GM19395 (cell line): Measurements from ENCODE around the gene OR6C75.
"Not testable (repeated sequence)": the region's sequence is repeated elsewhere in the genome, so short reads cannot be mapped to it uniquely, and the experiment has no call there.

Experiments
- ATAC-seq: cut with Tn5 transposase; IDR thresholded peaks from one replicate; pipeline ENCODE4 v1.9.1; 2021; ENCODE audit warnings: mild to moderate bottlenecking, moderate library complexity; ENCODE audit not compliant: unreplicated experiment

Gene OR6C75

GRCh38 chr12:55362675-55363074 lies at the start of gene OR6C75:
TSS of gene OR6C75 (plus strand) at chr12:55362975. CDS start at chr12:55365111, 2,136 bp downstream.
- ATAC-seq = no peak

DNA sequence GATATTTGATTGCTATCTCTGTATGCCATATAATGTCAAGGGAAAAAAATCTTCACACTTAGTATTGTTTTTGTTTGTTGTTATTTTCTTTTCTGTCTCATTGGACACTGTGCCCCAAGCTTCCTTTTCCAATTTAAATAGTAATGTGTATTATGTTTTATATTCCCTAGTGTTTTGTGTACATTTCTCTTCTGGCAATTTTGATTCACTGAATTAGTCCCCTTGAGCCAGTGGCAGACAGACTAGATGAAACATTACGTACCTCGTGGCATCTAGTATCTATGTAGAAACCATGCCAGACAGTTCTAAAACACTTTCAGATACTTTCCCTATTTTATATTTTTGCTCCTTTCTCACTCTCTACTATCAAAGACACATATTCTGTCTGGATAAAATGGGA lies 48.7 kb upstream of the OR6C75 start, which contains the start of gene OR6C1:
Gene OR6C1, plus strand, starts transcription at position 301 of the 400 bp plus-strand sequence. CDS start 6,257 bp downstream, outside the sequence.
- ATAC-seq = no peak

GRCh38 chr12:55320201-55320600 lies 42.6 kb upstream of the OR6C75 start:
- no peak for ATAC-seq

- ATAC-seq = not testable (repeated sequence)
These were observed 37.0 kb upstream of the OR6C75 start for GRCh38 chr12:55325801-55326200.

GRCh38 chr12:55330446-55330845 lies 32.3 kb upstream of the OR6C75 start, which contains the start of gene OR6C3:
TSS of gene OR6C3 (plus strand) at chr12:55330746. CDS start at chr12:55331701, 955 bp downstream.
- no peak for ATAC-seq

GRCh38 chr12:55336002-55336401 lies 26.8 kb upstream of the OR6C75 start:
- ATAC-seq = no peak

DNA sequence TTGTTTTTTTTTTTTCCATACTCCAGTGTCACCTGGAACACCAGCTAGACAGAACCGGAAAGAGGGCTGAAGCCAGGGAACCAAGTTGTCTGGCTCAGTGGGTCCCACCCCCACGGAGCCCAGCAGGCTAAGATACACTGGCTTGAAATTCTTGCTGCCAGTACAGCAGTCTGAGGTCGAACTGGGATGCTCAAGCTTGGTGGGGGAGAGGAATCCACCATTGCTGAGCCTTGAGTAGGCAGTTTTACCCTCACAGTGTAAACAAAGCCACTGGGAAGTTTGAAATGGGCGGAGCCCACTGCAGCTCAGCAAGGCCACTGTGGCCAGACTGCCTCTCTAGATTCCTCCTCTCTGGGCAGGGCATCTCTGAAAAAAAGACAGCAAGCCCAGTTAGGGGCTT lies 7.4 kb upstream of the OR6C75 start:
- ATAC-seq = not testable (repeated sequence)

DNA sequence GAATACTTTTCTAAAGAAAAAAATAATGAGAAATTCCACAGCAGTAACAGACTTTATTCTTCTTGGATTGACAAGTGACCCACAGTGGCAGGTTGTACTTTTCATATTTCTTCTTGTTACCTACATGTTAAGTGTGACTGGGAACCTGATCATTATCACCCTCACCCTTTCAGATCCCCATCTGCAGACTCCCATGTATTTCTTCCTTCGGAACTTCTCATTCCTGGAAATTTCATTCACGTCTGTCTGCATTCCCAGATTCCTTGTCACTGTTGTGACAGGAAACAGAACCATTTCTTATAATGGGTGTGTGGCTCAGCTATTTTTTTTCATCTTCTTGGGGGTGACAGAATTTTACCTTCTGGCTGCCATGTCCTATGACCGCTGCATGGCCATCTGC lies 2.3 kb downstream of the OR6C75 start:
- no peak for ATAC-seq

DNA sequence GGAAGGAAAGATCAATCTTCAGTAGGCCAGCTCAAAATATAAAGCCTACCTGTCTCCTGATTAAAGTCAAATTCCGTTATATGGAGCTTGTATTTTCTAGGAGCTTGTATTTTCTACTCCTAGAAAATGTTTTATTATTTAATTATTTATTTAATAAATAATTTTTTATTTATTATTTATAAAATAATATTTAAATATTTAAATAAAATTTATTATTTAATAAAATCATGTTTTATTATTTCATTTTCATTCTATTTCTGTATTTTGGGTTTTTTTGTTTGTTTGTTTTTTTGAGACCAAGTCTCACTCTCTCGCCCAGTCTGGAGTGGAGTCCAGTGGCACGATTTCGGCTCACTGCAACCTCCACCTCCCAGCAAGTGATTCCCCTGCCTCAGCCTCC lies 9.7 kb downstream of the OR6C75 start:
- no peak for ATAC-seq

GRCh38 chr12:55385891-55386290 lies 23.1 kb downstream of the OR6C75 start:
- no peak for ATAC-seq

GRCh38 chr12:55392032-55392795 lies 29.4 kb downstream of the OR6C75 start:
- ATAC-seq = no peak

DNA sequence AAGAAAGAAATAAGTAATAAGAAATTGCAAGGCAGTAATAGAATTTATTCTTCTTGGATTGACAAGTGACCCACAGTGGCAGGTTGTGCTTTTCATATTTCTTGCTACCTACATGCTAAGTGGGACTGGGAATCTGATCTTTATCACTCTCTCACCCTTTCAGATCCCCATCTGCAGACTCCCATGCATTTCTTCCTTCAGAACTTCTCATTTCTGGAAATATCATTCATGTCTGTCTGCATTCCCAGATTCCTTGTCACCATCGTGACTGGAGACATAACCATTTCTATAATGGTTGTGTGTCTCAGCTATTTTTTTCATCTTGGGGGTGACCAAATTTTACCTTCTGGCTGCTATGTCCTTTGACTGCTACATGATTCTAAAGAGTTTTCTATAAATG lies 33.6 kb downstream of the OR6C75 start:
- no peak for ATAC-seq

GRCh38 chr12:55400229-55400628 lies 37.5 kb downstream of the OR6C75 start, which contains the start of gene OR6C65:
TSS of gene OR6C65 (plus strand) at chr12:55400529. CDS start at chr12:55400529, 0 bp downstream.
- ATAC-seq = no peak

- ATAC-seq = no peak
These were observed 45.1 kb downstream of the OR6C75 start for GRCh38 chr12:55407866-55408265.

GRCh38 chr12:55409133-55409532 lies 46.4 kb downstream of the OR6C75 start:
- not testable (repeated sequence) for ATAC-seq

GRCh38 chr12:55412138-55412537 lies 49.4 kb downstream of the OR6C75 start:
- not testable (repeated sequence) for ATAC-seq

DNA sequence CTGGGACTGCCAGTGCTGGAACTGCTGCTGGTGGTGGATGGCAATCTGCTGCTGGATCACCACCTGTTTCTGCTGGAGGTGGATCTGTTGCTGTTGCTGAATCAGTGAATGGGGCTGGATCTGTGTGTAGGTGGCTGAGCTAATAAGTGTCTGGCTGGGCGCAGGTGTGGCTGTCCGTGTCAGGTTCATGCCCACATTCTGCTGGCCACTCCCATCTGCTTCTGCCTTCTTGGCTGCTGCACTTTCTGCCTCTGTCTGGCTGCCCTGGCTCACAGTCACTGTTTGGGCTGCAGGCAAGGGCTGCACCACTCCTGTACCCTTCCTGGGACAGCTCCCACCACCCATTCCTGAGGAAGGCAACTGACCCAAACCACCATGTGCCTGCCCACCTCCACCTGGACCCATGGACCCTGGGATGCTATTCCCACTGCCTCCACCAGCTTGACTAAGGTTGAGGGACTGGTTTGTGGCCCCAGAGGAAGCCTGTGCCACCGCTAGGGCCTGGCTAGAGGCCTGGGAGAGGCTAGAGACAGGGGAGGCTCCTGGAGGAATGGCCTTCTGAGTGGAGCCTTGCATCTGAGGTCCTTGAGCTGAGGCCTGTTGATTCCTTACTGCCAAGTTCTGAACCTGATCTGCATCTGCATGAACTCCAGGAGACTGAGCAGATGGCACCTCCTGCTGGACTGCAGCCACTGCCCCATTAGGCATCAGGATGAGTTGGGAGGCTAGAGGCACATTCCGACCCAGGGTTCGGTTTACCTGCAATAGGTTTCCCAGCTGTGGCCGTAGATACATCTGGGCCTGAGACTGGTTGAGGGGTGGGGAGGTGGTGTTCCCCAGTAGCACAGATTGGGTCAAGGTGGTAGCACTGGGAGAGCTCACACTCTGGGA lies 51.0 kb downstream of the OR6C75 start:
- ATAC-seq = not testable (repeated sequence)

GRCh38 chr12:55414396-55414823 lies 51.6 kb downstream of the OR6C75 start:
- ATAC-seq = not testable (repeated sequence)

GRCh38 chr12:55414889-55415288 lies 52.1 kb downstream of the OR6C75 start:
- ATAC-seq = not testable (repeated sequence)

DNA sequence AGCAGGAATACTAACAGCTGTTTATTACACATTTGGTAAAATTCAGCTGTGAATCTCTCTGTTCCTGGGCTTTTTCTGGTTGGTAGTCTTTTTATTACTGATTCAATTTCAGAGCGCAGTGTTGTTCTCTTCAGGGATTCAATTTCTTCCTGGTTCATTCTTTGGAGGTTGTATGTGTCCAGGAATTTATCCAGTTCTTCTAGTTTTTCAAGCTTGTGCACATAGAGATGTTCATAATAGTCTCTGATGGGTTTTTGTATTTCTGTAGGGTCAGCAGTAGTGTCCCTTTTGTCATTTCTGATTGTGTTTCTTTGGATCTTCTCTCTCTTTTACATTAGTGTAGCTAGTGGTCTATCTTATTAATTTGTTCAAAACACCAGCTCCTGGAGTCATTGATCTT lies 54.2 kb downstream of the OR6C75 start:
- no peak for ATAC-seq
